ENCODE data around the gene LRRN2. TPM values are rescaled to one million over a fixed set of nuclear protein-coding genes. Genes with fewer than 3 reads are reported as not detected.

Gene LRRN2
- total RNA-seq, 2 donors from 2014 or later, result 6.6 to 8.2 TPM

Other genes with a start within 250 kb of the LRRN2 start
- 10 to 100 TPM; 13.1 to 19.4 TPM for gene PIK3C2B, start 190.9 kb downstream of the LRRN2 start, total RNA-seq
- gene MDM4, start 169.3 kb downstream of the LRRN2 start, total RNA-seq, result 10 to 100 TPM; 18.1 to 18.3 TPM
- gene NFASC, start 185.1 kb upstream of the LRRN2 start, total RNA-seq, result 10 to 100 TPM; 38.5 to 45.9 TPM